HepG2 (cell line): ENCODE results near the gene RCC1. TPM values are rescaled to one million over a fixed set of nuclear protein-coding genes. Genes with fewer than 3 reads are reported as not detected.

ENCODE experiments used
- CBX2 ChIP-seq, 2 experiments: fragments of 200-600 bp in 1 of 2; sonication (generic); formaldehyde crosslinking in 1 of 2; IDR thresholded peaks; 2 replicates each; pipeline versions ENCODE4 v1.7.0 to v1.8.1; 2018 to 2022; ENCODE audit warnings: low read depth in 2 of 2, low read length in 1 of 2, mild to moderate bottlenecking in 1 of 2, missing genetic modification reagents in 1 of 2
- FOSL1 ChIP-seq: sonication (generic); formaldehyde crosslinking; IDR thresholded peaks from 2 replicates; pipeline ENCODE4 v1.9.0; 2021; ENCODE audit warnings: missing genetic modification reagents, borderline replicate concordance
- NAIF1 ChIP-seq: sonication (generic); formaldehyde crosslinking; IDR thresholded peaks from 2 replicates; pipeline ENCODE4 v1.5.0; 2020; ENCODE audit warnings: mild to moderate bottlenecking, missing genetic modification reagents, borderline replicate concordance
- PAF1 ChIP-seq: IDR thresholded peaks from 2 replicates; pipeline ENCODE4 v1.6.1; 2016; ENCODE audit warnings: missing genetic modification reagents, missing compliant biosample characterization
- PHF8 ChIP-seq: sonication (generic); formaldehyde crosslinking; IDR thresholded peaks from 2 replicates; pipeline ENCODE4 v1.5.0; 2020; ENCODE audit warnings: missing genetic modification reagents
- POLR2A ChIP-seq, 2 experiments: IDR thresholded peaks; 2 replicates each; pipeline ENCODE4 v1.6.1; 2011; ENCODE audit warnings: low read depth in 2 of 2, low read length in 2 of 2, mild to moderate bottlenecking in 1 of 2, moderate library complexity in 1 of 2; ENCODE audit not compliant: insufficient read depth in 1 of 2
- SUZ12 ChIP-seq: fragments of 150-350 bp; IDR thresholded peaks from 2 replicates; pipeline ENCODE4 v1.6.1; 2014; ENCODE audit warnings: low read depth, low read length
- ZNF317 ChIP-seq: sonication (generic); formaldehyde crosslinking; IDR thresholded peaks from 2 replicates; pipeline ENCODE4 v1.5.0; 2020; ENCODE audit warnings: mild to moderate bottlenecking, missing genetic modification reagents
- ZNF331 ChIP-seq: sonication (generic); formaldehyde crosslinking; IDR thresholded peaks from 2 replicates; pipeline ENCODE4 v1.4.0; 2020; ENCODE audit warnings: missing genetic modification reagents
- polyA plus RNA-seq, 8 experiments: library from polyadenylated mRNA; depleted of rRNA in 3 of 8; stranded (reverse) in 7 of 8; unstranded in 1 of 8; fragments of >200 nt; fragmentation: Illumina TruSeq in 4 of 8; extraction: Trizol in 4 of 8; gene quantifications; 2 replicates each; pipeline versions ENCODE4 v1.2.1 to v1.2.3, GENCODE V29; 2011 to 2016; ENCODE audit warnings: low read depth in 4 of 8, missing spikeins in 1 of 8, mixed read lengths in 1 of 8; ENCODE audit not compliant: insufficient read depth in 1 of 8
- total RNA-seq, 5 experiments: library from RNA; depleted of rRNA; stranded (reverse); fragments of >200 nt; fragmentation: Illumina TruSeq; extraction: Trizol; gene quantifications; 2 replicates each; pipeline ENCODE4 v1.2.3, GENCODE V29; 2016; ENCODE audit warnings: low read depth in 1 of 5
- TF ChIP-seq, protein P1 (sequence below): sonication (generic); formaldehyde crosslinking; IDR thresholded peaks from 2 replicates; pipeline ENCODE4 v1.5.1; 2020; ENCODE audit warnings: mild to moderate bottlenecking, missing genetic modification reagents, borderline replicate concordance
- TF ChIP-seq, protein P2 (sequence below): sonication (generic); formaldehyde crosslinking; IDR thresholded peaks from 2 replicates; pipeline ENCODE4 v1.8.0; 2022; ENCODE audit warnings: mild to moderate bottlenecking, missing genetic modification reagents; ENCODE audit not compliant: insufficient replicate concordance
- TF ChIP-seq, protein P3 (sequence below): sonication (generic); formaldehyde crosslinking; IDR thresholded peaks from 2 replicates; pipeline ENCODE4 v1.4.0; 2020; ENCODE audit warnings: missing genetic modification reagents, mild to moderate bottlenecking, borderline replicate concordance
- TF ChIP-seq, protein P4 (sequence below): sonication (generic); formaldehyde crosslinking; IDR thresholded peaks from 2 replicates; pipeline ENCODE4 v1.5.1; 2020; ENCODE audit warnings: mild to moderate bottlenecking, missing genetic modification reagents, moderate library complexity
- TF ChIP-seq, protein P5 (sequence below): sonication (generic); formaldehyde crosslinking; IDR thresholded peaks from 2 replicates; pipeline ENCODE4 v1.5.0; 2020; ENCODE audit warnings: mild to moderate bottlenecking, missing genetic modification reagents
- TF ChIP-seq, protein P6 (sequence below): sonication (generic); formaldehyde crosslinking; conservative IDR thresholded peaks from 2 replicates; pipeline ENCODE4 v1.8.1; 2023; ENCODE audit warnings: missing genetic modification reagents

The RCC1 gene
- total and polyA plus RNA-seq, 2 of the 13 experiments (the other 11 are each of a cell fraction or from before 2014, with no cell fraction given) = 47.2 to 80.8 TPM

DNA sequence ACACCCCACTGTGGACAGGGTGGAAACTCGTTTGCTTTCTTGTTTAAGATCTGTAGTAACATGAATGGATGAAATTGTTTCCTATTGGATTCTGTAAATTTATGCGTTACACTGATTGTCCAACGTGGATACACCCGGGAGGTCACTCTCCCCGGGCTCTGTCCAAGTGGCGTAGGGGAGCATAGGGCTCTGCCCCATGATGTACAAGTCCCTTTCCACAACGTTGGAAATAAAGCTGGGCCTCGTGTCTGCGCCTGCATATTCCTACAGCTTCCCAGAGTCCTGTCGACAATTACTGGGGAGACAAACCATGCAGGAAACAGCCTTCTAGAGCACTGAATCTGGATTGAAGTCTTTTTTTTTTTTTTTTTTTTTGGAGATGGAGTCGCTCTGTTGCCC lies 1.4 kb downstream of the RCC1 start (continued):
- TF ChIP-seq, protein P1, sequence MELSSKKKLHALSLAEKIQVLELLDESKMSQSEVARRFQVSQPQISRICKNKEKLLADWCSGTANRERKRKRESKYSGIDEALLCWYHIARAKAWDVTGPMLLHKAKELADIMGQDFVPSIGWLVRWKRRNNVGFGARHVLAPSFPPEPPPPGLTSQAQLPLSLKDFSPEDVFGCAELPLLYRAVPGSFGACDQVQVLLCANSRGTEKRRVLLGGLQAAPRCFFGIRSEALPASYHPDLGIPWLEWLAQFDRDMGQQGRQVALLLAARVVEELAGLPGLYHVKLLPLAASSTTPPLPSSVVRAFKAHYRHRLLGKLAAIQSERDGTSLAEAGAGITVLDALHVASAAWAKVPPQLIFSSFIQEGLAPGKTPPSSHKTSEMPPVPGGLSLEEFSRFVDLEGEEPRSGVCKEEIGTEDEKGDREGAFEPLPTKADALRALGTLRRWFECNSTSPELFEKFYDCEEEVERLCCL (CRISPR knock-in tag) = no peak
- no peak for TF ChIP-seq FOSL1
- no peak for TF ChIP-seq SUZ12
- TF ChIP-seq CBX2 (IDR thresholded peaks at IDR 0.05; ENCODE audit: low read depth, low read length) = no peak
- no peak for TF ChIP-seq CBX2 (CRISPR knock-in tag; IDR thresholded peaks at IDR 0.05; ENCODE audit: low read depth)
- no peak for TF ChIP-seq ZNF331
- TF ChIP-seq ZNF317 (CRISPR knock-in tag) = no peak
- TF ChIP-seq, protein P2, sequence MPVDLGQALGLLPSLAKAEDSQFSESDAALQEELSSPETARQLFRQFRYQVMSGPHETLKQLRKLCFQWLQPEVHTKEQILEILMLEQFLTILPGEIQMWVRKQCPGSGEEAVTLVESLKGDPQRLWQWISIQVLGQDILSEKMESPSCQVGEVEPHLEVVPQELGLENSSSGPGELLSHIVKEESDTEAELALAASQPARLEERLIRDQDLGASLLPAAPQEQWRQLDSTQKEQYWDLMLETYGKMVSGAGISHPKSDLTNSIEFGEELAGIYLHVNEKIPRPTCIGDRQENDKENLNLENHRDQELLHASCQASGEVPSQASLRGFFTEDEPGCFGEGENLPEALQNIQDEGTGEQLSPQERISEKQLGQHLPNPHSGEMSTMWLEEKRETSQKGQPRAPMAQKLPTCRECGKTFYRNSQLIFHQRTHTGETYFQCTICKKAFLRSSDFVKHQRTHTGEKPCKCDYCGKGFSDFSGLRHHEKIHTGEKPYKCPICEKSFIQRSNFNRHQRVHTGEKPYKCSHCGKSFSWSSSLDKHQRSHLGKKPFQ (CRISPR knock-in tag) = no peak
- TF ChIP-seq NAIF1 = no peak
- peak; percentile 47 to 48; a peak in 3 of 4 replicates for TF ChIP-seq POLR2A (IDR thresholded peaks at IDR 0.05; ENCODE audit: insufficient read depth in 1 of 2, low read depth in 2 of 2, low read length in 2 of 2)
- TF ChIP-seq, protein P3, sequence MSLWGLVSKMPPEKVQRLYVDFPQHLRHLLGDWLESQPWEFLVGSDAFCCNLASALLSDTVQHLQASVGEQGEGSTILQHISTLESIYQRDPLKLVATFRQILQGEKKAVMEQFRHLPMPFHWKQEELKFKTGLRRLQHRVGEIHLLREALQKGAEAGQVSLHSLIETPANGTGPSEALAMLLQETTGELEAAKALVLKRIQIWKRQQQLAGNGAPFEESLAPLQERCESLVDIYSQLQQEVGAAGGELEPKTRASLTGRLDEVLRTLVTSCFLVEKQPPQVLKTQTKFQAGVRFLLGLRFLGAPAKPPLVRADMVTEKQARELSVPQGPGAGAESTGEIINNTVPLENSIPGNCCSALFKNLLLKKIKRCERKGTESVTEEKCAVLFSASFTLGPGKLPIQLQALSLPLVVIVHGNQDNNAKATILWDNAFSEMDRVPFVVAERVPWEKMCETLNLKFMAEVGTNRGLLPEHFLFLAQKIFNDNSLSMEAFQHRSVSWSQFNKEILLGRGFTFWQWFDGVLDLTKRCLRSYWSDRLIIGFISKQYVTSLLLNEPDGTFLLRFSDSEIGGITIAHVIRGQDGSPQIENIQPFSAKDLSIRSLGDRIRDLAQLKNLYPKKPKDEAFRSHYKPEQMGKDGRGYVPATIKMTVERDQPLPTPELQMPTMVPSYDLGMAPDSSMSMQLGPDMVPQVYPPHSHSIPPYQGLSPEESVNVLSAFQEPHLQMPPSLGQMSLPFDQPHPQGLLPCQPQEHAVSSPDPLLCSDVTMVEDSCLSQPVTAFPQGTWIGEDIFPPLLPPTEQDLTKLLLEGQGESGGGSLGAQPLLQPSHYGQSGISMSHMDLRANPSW = 0 out of 2 replicates have a peak, but pooled peaks have one; percentile 22
- 0 out of 2 replicates have a peak, but pooled peaks have one; percentile 55 for TF ChIP-seq PHF8 (CRISPR knock-in tag)
- TF ChIP-seq PAF1 (CRISPR knock-in tag) = no peak; the same call in 1 of the 2 replicates
- TF ChIP-seq, protein P4, sequence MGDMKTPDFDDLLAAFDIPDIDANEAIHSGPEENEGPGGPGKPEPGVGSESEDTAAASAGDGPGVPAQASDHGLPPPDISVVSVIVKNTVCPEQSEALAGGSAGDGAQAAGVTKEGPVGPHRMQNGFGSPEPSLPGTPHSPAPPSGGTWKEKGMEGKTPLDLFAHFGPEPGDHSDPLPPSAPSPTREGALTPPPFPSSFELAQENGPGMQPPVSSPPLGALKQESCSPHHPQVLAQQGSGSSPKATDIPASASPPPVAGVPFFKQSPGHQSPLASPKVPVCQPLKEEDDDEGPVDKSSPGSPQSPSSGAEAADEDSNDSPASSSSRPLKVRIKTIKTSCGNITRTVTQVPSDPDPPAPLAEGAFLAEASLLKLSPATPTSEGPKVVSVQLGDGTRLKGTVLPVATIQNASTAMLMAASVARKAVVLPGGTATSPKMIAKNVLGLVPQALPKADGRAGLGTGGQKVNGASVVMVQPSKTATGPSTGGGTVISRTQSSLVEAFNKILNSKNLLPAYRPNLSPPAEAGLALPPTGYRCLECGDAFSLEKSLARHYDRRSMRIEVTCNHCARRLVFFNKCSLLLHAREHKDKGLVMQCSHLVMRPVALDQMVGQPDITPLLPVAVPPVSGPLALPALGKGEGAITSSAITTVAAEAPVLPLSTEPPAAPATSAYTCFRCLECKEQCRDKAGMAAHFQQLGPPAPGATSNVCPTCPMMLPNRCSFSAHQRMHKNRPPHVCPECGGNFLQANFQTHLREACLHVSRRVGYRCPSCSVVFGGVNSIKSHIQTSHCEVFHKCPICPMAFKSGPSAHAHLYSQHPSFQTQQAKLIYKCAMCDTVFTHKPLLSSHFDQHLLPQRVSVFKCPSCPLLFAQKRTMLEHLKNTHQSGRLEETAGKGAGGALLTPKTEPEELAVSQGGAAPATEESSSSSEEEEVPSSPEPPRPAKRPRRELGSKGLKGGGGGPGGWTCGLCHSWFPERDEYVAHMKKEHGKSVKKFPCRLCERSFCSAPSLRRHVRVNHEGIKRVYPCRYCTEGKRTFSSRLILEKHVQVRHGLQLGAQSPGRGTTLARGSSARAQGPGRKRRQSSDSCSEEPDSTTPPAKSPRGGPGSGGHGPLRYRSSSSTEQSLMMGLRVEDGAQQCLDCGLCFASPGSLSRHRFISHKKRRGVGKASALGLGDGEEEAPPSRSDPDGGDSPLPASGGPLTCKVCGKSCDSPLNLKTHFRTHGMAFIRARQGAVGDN (CRISPR knock-in tag) = no peak
- TF ChIP-seq, protein P5, sequence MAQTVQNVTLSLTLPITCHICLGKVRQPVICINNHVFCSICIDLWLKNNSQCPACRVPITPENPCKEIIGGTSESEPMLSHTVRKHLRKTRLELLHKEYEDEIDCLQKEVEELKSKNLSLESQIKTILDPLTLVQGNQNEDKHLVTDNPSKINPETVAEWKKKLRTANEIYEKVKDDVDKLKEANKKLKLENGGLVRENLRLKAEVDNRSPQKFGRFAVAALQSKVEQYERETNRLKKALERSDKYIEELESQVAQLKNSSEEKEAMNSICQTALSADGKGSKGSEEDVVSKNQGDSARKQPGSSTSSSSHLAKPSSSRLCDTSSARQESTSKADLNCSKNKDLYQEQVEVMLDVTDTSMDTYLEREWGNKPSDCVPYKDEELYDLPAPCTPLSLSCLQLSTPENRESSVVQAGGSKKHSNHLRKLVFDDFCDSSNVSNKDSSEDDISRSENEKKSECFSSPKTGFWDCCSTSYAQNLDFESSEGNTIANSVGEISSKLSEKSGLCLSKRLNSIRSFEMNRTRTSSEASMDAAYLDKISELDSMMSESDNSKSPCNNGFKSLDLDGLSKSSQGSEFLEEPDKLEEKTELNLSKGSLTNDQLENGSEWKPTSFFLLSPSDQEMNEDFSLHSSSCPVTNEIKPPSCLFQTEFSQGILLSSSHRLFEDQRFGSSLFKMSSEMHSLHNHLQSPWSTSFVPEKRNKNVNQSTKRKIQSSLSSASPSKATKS (CRISPR knock-in tag) = 0 out of 2 replicates have a peak, but pooled peaks have one; percentile 48
- TF ChIP-seq, protein P6, sequence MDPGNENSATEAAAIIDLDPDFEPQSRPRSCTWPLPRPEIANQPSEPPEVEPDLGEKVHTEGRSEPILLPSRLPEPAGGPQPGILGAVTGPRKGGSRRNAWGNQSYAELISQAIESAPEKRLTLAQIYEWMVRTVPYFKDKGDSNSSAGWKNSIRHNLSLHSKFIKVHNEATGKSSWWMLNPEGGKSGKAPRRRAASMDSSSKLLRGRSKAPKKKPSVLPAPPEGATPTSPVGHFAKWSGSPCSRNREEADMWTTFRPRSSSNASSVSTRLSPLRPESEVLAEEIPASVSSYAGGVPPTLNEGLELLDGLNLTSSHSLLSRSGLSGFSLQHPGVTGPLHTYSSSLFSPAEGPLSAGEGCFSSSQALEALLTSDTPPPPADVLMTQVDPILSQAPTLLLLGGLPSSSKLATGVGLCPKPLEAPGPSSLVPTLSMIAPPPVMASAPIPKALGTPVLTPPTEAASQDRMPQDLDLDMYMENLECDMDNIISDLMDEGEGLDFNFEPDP (CRISPR knock-in tag) = no peak
